ENCODE measurements around the gene C11orf71. TPM values are rescaled to one million over a fixed set of nuclear protein-coding genes. Genes with fewer than 3 reads are reported as not detected.

C11orf71 gene
- total and polyA plus RNA-seq, 9 of the 15 experiments (the other 6 are each of a cell fraction or from before 2014, with no cell fraction given): 2.9 to 15.1 (median 9.1) TPM

GRCh38 chr11:114439229-114440120 lies 39.2 kb upstream of the C11orf71 start, which contains the start of gene REXO2 (continued):
- TF ChIP-seq FIP1L1 (IDR thresholded peaks at IDR 0.05; ENCODE audit: low read depth, low read length, poor library complexity, severe bottlenecking): peak; percentile 59
- TF ChIP-seq IRF2 (CRISPR knock-in tag; IDR thresholded peaks at IDR 0.05): no peak
- TF ChIP-seq, protein P1, sequence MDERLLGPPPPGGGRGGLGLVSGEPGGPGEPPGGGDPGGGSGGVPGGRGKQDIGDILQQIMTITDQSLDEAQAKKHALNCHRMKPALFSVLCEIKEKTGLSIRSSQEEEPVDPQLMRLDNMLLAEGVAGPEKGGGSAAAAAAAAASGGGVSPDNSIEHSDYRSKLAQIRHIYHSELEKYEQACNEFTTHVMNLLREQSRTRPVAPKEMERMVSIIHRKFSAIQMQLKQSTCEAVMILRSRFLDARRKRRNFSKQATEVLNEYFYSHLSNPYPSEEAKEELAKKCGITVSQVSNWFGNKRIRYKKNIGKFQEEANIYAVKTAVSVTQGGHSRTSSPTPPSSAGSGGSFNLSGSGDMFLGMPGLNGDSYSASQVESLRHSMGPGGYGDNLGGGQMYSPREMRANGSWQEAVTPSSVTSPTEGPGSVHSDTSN (CRISPR knock-in tag; IDR thresholded peaks at IDR 0.05; ENCODE audit: low read depth): no peak
- TF ChIP-seq, protein P1 (tag; conservative IDR thresholded peaks at IDR 0.05; ENCODE audit: low read depth): no peak
- peak; percentile 84; the same call in 1 of the 2 replicates for TF ChIP-seq E4F1 (CRISPR knock-in tag; IDR thresholded peaks at IDR 0.05; ENCODE audit: borderline replicate concordance)
- no peak for TF ChIP-seq ZC3H4 (CRISPR knock-in tag; IDR thresholded peaks at IDR 0.05; ENCODE audit: borderline replicate concordance)
- TF ChIP-seq, protein P2, sequence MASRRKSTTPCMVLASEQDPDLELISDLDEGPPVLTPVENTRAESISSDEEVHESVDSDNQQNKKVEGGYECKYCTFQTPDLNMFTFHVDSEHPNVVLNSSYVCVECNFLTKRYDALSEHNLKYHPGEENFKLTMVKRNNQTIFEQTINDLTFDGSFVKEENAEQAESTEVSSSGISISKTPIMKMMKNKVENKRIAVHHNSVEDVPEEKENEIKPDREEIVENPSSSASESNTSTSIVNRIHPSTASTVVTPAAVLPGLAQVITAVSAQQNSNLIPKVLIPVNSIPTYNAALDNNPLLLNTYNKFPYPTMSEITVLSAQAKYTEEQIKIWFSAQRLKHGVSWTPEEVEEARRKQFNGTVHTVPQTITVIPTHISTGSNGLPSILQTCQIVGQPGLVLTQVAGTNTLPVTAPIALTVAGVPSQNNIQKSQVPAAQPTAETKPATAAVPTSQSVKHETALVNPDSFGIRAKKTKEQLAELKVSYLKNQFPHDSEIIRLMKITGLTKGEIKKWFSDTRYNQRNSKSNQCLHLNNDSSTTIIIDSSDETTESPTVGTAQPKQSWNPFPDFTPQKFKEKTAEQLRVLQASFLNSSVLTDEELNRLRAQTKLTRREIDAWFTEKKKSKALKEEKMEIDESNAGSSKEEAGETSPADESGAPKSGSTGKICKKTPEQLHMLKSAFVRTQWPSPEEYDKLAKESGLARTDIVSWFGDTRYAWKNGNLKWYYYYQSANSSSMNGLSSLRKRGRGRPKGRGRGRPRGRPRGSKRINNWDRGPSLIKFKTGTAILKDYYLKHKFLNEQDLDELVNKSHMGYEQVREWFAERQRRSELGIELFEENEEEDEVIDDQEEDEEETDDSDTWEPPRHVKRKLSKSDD (conservative IDR thresholded peaks at IDR 0.05; ENCODE audit: low read length): no peak
- no peak for TF ChIP-seq ZNF217 (CRISPR knock-in tag; IDR thresholded peaks at IDR 0.05)
- TF ChIP-seq SAP30 (IDR thresholded peaks at IDR 0.05; ENCODE audit: borderline replicate concordance, insufficient read depth, low read depth, low read length, poor library complexity, severe bottlenecking): peak; percentile 86
- no peak for TF ChIP-seq COPS2 (conservative IDR thresholded peaks at IDR 0.05)
- no peak for TF ChIP-seq ZNF79 (CRISPR knock-in tag; IDR thresholded peaks at IDR 0.05; ENCODE audit: low read depth)
- no peak; the same call in 1 of the 2 replicates for TF ChIP-seq TEAD4 (IDR thresholded peaks at IDR 0.05; ENCODE audit: low read length)
- TF ChIP-seq TEAD4 (CRISPR knock-in tag; IDR thresholded peaks at IDR 0.05; ENCODE audit: borderline replicate concordance): no peak
- TF ChIP-seq, protein P3, sequence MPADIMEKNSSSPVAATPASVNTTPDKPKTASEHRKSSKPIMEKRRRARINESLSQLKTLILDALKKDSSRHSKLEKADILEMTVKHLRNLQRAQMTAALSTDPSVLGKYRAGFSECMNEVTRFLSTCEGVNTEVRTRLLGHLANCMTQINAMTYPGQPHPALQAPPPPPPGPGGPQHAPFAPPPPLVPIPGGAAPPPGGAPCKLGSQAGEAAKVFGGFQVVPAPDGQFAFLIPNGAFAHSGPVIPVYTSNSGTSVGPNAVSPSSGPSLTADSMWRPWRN (IDR thresholded peaks at IDR 0.05; ENCODE audit: low read depth): no peak
- no peak for TF ChIP-seq ARHGAP35 (IDR thresholded peaks at IDR 0.05; ENCODE audit: partially characterized antibody)
- no peak for TF ChIP-seq ZNF174 (CRISPR knock-in tag; IDR thresholded peaks at IDR 0.05)
- TF ChIP-seq SMARCE1 (IDR thresholded peaks at IDR 0.05): peak; percentile 63
